HEK293 (cell line): ENCODE results near the gene CPEB4.

Experiments
- CTCF ChIP-seq: fragments of 450-650 bp; formaldehyde crosslinking; IDR thresholded peaks from 2 replicates; pipeline ENCODE4 v1.5.1; 2016; ENCODE audit warnings: missing biosample characterization, missing genetic modification characterization
- GLI4 ChIP-seq: fragments of 450-650 bp; formaldehyde crosslinking; IDR thresholded peaks from 2 replicates; pipeline ENCODE4 v1.5.1; 2016; ENCODE audit warnings: missing biosample characterization, missing genetic modification characterization
- PRDM1 ChIP-seq: fragments of 450-650 bp; formaldehyde crosslinking; IDR thresholded peaks from 2 replicates; pipeline ENCODE4; 2016; ENCODE audit warnings: missing biosample characterization, missing genetic modification characterization
- SP3 ChIP-seq: fragments of 450-650 bp; formaldehyde crosslinking; IDR thresholded peaks from 2 replicates; pipeline ENCODE4 v1.5.1; 2016; ENCODE audit warnings: missing biosample characterization, missing genetic modification characterization
- TCF7L2 ChIP-seq: IDR thresholded peaks from 2 replicates; pipeline ENCODE4 v1.6.1; 2011; ENCODE audit warnings: low read depth, mild to moderate bottlenecking, inconsistent platforms, low read length, moderate library complexity, borderline replicate concordance
- ZBTB8A ChIP-seq: fragments of 450-650 bp; formaldehyde crosslinking; IDR thresholded peaks from 2 replicates; pipeline ENCODE4 v1.5.1; 2016; ENCODE audit warnings: missing biosample characterization, missing genetic modification characterization
- ZNF140 ChIP-seq: fragments of 450-650 bp; formaldehyde crosslinking; IDR thresholded peaks from 2 replicates; pipeline ENCODE4 v1.5.1; 2016; ENCODE audit warnings: missing biosample characterization, missing genetic modification characterization
- ZNF174 ChIP-seq: fragments of 450-650 bp; formaldehyde crosslinking; IDR thresholded peaks from 2 replicates; pipeline ENCODE4 v1.5.0; 2017; ENCODE audit warnings: missing biosample characterization, mild to moderate bottlenecking, missing genetic modification characterization
- ZNF18 ChIP-seq: fragments of 450-650 bp; formaldehyde crosslinking; IDR thresholded peaks from 2 replicates; pipeline ENCODE4 v1.5.1; 2016; ENCODE audit warnings: missing biosample characterization, missing genetic modification characterization
- ZNF311 ChIP-seq: fragments of 450-650 bp; formaldehyde crosslinking; IDR thresholded peaks from 2 replicates; pipeline ENCODE4 v1.5.1; 2017; ENCODE audit warnings: missing biosample characterization, missing genetic modification characterization, borderline replicate concordance
- ZNF37A ChIP-seq: fragments of 450-650 bp; IDR thresholded peaks from 2 replicates; pipeline ENCODE4 v1.5.1; 2018; ENCODE audit warnings: missing biosample characterization, missing genetic modification characterization
- ZNF423 ChIP-seq: fragments of 450-650 bp; formaldehyde crosslinking; IDR thresholded peaks from 2 replicates; pipeline ENCODE4 v1.5.1; 2016; ENCODE audit warnings: missing biosample characterization, missing genetic modification characterization
- ZNF747 ChIP-seq: fragments of 450-650 bp; formaldehyde crosslinking; IDR thresholded peaks from 2 replicates; pipeline ENCODE4 v1.5.1; 2016; ENCODE audit warnings: missing biosample characterization, missing genetic modification characterization
- ZNF792 ChIP-seq: fragments of 450-650 bp; formaldehyde crosslinking; IDR thresholded peaks from 2 replicates; pipeline ENCODE4 v1.5.1; 2016; ENCODE audit warnings: missing biosample characterization, missing genetic modification characterization

- TF ChIP-seq ZNF311 (tag by site-specific recombination) (no peak), ZNF792 (tag by site-specific recombination) (no peak), CTCF (tag by site-specific recombination) (no peak), ZNF140 (tag by site-specific recombination) (no peak), ZBTB8A (no peak), ZNF423 (tag by site-specific recombination) (no peak), ZNF18 (tag by site-specific recombination) (no peak), ZNF174 (tag by site-specific recombination) (no peak), TCF7L2 (no peak), GLI4 (no peak), PRDM1 (tag by site-specific recombination) (no peak), SP3 (tag by site-specific recombination) (no peak), ZNF37A (tag by site-specific recombination) (no peak), ZNF747 (tag by site-specific recombination) (no peak)
Measured at GRCh38 chr5:173866858-173867679, 21.1 kb upstream of the CPEB4 start.
